ENCODE measurements around the gene IPP. TPM values are rescaled to one million over a fixed set of nuclear protein-coding genes. Genes with fewer than 3 reads are reported as not detected.
A peak's percentile ranks its signal among the peaks of the same experiment; 100 is the strongest.
"Not testable (repeated sequence)": the region's sequence is repeated elsewhere in the genome, so short reads cannot be mapped to it uniquely, and the experiment has no call there.

The IPP gene
- total RNA-seq: 3.7 and 4.4 TPM in 2 replicates

- DNase-seq (ENCODE audit: low read depth in 2 of 2): peak; percentile 98
Measured at GRCh38 chr1:45750298-45751038, at the start of gene IPP. Gene IPP (minus strand): TSS chr1:45750653. CDS start chr1:45746411, 4,242 bp downstream.

DNA sequence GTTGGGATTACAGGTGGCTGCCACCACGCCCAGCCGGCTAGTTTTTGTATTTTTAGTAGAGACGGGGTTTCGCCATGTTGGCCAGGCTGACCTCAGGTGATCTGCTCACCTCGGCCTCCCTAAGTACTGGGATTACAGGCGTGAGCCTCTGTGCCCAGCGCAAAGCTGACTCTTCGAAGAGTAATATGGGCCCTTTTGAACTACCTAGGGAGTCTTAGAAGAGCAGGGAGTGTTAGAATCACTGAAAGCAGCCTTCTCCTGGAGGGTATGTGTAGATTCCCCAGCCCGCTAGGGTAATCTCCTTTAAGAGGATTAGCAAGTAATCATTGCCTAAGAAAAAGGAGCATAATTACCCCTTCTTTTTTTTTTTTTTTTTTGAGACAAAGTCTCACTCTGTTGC is 46.5 kb upstream of the IPP start:
- no peak for DNase-seq (ENCODE audit: low read depth in 2 of 2)

GRCh38 chr1:45796381-45796780 is 45.9 kb upstream of the IPP start:
- DNase-seq (ENCODE audit: low read depth in 2 of 2): no peak

- DNase-seq (ENCODE audit: low read depth in 2 of 2): no peak
Measured at GRCh38 chr1:45793942-45794604, 43.6 kb upstream of the IPP start.

GRCh38 chr1:45792744-45793143 is 42.3 kb upstream of the IPP start:
- DNase-seq (ENCODE audit: low read depth in 2 of 2): no peak

- no peak for DNase-seq (ENCODE audit: low read depth in 2 of 2)
Measured at GRCh38 chr1:45789601-45790000, 39.1 kb upstream of the IPP start.

- DNase-seq (ENCODE audit: low read depth in 2 of 2): no peak
Measured at GRCh38 chr1:45787905-45788304, 37.5 kb upstream of the IPP start.

GRCh38 chr1:45785583-45785982 is 35.1 kb upstream of the IPP start:
- no peak for DNase-seq (ENCODE audit: low read depth in 2 of 2)

DNA sequence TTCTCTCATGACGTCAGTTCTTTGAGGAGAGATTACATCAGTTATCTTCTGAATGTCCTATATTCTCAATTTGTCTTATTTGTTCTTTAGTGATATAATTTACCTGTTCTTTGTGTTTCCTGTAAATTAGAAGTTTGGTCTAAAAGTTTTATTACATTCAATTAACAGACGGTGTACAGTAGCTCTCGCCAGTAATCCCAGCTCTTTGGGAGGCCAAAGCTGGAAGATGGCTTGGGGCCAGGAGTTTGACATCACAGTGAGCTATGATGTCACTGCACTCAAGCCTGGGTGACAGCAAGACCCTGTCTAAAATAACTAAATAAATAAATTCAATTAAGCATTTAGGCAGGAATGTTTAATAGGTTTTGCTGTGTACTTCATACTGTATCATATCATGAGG is 25.3 kb upstream of the IPP start:
- no peak for DNase-seq (ENCODE audit: low read depth in 2 of 2)

- no peak for DNase-seq (ENCODE audit: low read depth in 2 of 2)
Measured at GRCh38 chr1:45772971-45773370, 22.5 kb upstream of the IPP start.

DNA sequence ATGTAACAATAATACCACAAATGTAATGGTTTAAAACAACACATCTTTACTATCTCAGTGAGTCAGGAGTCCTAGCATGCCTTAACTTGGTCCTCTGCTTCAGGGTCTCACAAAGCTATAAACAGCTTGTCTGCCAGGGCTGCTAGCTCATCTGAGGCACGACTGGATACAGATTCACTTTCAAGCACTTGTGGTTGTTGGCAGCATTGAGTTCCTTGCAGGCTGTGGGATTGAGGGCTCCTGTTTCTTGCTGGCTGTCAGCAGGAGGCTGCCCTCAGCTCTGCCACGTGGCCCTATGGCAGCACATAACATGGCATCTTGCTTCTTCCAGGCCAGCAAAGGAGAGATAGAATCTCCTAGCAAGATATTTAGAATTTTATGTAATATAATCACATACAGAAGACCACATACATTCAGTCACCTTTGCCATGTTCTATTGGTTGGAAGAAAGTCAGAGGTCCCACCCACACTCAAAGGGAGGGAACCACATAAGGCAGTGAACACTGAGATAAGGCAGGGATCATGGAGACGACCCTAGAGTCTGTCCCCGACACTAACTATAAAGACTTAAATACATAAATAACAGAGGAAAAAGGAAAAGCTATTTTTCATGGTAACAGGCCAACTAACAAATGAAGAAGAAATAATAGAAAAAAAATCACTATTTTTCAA is 18.9 kb upstream of the IPP start:
- DNase-seq (ENCODE audit: low read depth in 2 of 2): no peak

GRCh38 chr1:45767035-45767434 is 16.6 kb upstream of the IPP start:
- DNase-seq (ENCODE audit: low read depth in 2 of 2): peak in 1 of 2 donors; percentile 56

GRCh38 chr1:45765999-45766792 is 15.7 kb upstream of the IPP start:
- no peak for DNase-seq (ENCODE audit: low read depth in 2 of 2)

GRCh38 chr1:45762291-45762690 is 11.8 kb upstream of the IPP start:
- DNase-seq (ENCODE audit: low read depth in 2 of 2): no peak

DNA sequence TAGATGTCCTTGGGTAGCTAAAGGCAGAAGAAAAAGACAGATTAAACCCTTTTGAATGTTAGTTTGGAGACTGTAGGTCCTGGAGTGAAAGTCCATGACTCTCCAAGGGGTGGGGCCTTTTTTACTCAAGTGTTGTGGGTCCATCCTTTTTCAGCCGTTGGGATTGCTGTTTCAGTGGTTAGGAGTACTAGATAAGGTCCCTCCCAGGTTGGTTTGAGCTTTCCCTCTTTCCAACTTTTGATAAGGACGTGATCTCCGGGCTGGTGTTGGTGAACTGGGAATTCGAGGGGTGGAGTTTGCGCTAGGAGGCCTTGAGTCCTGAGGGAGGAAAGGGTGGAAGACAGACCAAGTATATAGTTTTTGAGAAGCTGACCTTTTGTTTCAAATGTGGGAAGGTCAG is 5.2 kb upstream of the IPP start:
- DNase-seq (ENCODE audit: low read depth in 2 of 2): no peak

DNA sequence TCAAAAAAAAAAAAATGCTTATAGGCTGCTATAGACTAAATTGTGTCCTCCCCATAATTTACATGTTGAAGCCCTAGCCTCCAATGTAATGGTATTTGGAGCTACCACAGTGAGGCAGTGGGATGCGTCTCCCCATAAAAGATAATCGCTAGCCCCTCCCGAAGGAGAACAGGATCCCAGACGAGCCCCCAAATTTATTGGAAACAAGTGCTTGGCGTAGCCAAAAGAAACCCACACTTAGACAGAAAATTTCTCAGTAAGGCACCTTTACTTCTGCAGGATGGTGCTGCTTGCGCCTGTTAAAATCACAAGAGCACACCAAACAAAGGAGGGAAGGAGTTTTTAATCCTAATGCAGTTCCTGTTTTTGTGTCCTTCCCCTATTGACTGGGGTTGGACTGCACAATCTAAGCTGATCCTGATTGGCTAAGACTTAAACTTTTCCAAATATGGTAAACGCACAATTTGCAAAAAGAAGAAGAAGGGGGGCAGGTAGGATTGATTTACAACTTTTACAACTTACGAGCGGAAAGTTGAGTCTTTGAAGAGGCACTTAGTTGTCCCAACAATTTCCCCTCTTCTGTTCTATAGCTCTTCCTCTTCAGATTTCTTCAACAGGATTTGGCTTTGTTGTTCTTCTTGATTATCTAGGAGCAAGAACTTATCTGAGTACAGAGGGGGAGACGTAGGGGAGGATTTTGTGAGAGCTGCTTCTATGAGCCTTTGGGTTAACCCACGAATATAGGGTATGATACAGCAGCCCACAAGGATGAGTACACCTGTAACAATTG is 3.0 kb upstream of the IPP start:
- no peak for DNase-seq (ENCODE audit: low read depth in 2 of 2)

- DNase-seq (ENCODE audit: low read depth in 2 of 2): no peak
Measured at GRCh38 chr1:45752441-45753052, 2.1 kb upstream of the IPP start.

DNA sequence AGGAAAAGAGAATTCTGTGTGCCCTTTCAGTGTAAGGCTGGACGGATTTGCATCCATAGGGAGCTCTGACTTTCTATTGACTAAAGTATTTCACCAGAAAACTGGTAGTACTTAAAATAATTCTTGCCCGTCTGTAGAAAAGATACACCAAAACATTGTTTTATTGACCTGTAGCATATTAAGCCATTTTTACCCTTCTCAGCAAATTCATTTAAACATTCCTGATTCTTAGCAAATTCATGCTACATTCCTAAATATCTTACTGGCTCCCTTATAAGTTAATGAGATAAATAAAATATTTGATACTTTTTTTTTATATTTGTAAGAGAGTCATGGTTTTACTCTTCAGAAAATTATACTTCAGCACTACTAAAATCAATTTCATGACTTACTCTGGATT is 1.6 kb upstream of the IPP start:
- DNase-seq (ENCODE audit: low read depth in 2 of 2): no peak

DNA sequence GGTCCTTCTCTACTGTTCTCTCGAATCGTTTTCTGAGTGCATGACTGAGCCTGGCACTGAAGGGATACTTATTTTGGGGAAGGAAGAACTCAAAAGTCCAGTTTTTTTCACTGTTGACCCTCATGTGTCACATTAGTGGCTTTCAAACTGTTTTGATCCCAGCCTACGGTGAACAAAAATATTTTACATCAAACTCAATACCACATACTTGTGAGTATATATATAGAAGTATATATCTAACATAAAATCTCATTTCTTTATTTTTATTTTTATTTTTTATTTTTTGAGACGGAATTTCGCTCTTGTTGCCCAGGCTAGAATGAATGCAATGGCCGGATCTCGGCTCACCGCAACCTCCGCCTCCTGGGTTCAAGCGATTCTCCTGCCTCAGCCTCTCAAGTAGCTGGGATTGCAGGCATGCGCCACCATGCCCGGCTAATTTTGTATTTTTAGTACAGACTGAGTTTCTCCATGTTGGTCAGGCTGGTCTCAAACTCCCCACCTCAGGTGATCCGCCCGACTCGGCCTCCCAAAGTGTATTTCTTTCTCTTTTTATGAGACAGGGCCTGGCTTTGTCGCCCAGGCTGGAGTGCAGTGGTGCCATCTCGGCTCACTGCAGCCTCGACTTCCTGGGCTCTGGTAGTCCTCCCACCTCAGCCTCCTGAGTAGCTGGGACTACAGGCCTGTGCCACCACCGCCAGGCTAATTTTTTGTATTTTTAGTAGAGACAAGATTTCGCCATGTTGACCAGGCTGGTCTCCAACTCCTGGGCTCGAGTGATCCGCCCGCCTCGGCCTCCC is 786 bp upstream of the IPP start:
- DNase-seq (ENCODE audit: low read depth in 2 of 2): not testable (repeated sequence)

- DNase-seq (ENCODE audit: low read depth in 2 of 2): no peak
Measured at GRCh38 chr1:45746922-45747321, 3.5 kb downstream of the IPP start.
